DMS53 treated with DMSO at 0.1 percent for 48 hours (cell line): ENCODE data around the gene CLRN1.

ENCODE experiments used
- DNase-seq: peaks from one replicate; lab custom pipeline; 2025; ENCODE audit not compliant: unreplicated experiment; lab: John Stamatoyannopoulos, UW

The CLRN1 gene

DNA sequence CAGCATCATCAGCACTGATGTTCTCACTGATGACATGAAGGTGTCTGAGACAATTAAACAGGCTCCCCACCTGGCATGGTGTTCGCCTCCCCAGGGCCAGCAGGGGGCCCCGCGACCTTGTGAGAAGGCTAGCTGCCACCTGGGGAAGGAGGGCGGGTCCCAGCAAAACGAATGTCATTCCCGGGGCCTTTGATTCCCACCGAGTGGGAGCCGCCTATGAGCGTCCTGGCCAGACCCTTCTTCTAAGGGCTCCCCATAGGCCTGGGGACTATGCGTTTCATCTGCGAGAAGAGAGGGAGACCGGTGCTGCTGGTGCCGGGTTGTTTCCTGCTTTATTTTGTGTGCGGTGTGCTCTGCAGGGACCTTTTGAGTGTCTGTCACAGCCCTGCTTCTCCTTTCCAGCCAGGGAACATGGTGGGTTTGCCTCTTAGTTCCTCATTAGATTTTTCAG is 46.8 kb downstream of the CLRN1 start:
- peak; percentile 43 for DNase-seq

DNA sequence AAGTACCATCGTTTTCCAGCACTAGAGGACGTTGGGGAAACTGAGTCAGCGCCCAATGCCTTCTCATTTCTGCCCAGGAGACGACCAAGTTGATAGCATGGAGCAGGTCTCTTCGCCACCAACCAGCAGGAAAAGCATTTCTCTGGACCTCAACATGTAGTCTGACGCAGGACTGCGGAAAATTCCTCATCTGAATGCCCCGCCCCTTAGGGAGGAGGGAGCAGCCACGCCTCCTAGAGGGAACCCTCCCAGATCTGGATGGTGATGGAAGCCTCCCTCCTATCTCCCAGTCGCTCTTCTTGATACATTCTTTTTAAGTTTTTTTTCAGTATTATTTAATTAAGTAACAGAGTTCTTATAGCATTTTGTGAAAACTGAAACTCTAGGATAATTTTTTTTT is 49.9 kb downstream of the CLRN1 start:
- DNase-seq, result no peak

DNA sequence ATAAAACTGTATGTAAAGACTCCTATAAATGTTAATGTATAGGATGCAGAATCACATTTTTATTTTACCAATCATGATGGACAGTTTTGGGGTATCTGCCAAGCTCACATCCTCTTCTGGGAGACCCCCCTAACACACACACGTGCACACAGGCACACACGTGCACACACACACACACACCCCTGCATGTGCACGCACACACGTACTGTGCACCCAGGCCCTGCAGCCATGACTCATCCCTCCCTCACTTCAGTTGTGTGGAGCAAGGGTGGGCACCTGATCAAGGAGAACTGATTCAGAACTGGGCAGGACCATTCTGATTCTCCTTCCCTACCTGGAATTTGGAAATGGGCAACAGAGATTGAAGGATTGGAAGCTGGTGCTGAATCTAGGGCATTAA is 51.3 kb downstream of the CLRN1 start:
- no peak for DNase-seq

DNA sequence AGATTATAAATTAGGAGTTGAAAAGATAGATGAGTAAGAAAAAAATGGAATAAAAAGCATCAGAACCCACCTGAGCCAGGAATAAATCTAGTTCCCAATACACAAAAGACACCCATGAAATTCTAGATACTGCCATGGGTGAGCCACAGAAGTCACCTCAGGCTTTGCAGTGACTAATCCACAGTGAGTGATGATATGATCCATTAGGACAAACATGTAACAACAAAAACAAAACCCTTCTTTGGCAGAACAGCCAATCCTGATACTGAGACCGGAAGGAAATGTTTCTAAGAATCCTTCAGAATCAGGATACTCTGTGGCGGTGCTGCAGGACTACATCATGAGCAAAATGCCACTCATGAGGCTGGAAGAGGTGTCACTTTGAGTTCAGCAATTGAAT is 52.3 kb downstream of the CLRN1 start:
- no peak for DNase-seq

DNA sequence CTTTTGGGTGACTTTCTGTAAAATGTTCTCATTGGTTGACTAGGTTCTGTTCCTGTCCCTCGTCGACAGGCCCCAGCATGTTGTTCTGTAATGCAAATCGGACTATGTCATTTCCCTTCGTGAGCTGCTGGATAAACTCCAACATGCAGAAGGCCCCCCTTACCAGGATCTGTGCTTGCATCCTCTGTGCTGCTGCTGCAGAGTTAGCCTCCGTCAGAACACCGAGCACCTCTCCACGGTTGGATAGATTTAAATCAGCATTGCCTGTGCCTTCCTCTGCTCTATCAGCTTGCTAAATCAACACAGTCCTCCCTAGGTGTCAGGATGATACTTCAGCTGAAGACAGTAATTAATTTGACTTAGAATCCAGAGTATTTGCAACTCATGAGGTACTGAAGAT is 54.6 kb downstream of the CLRN1 start:
- no peak for DNase-seq

DNA sequence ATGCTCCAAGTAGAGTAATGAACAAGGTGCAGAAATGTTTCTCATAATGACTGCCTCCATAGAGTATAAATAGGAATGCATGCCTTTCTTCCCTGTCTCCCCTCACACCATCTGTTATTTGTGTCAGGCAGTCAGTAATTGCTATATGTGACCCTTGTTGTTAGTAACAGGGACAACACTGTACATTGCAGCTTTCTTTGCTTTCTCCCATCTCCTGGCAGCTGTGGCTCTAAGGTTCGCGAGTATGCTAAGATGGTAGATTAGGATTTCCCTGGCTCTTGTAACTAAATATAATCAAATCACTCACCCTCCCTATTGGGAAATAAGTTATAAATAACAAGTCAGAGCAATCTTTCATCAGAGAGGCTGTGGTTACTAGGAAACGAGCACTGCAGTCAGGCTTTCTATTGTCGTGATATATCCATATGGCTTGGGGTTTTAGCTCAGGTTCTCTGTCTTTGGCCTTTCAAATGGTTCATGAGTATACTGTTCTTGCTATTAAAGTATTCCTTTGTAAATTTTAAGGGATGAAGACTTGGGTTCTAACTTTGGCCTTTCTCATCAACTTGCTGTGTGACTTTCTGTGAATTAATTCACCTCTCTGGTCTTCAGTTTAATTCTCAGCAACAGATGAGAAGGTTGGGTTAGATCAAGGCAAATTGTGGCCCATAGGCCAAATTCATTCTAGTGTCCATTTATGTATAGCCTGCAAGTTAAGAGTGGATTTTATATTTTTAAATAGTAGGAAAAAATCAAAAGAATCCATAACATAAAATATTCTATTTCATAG is 59.2 kb downstream of the CLRN1 start:
- no peak for DNase-seq

DNA sequence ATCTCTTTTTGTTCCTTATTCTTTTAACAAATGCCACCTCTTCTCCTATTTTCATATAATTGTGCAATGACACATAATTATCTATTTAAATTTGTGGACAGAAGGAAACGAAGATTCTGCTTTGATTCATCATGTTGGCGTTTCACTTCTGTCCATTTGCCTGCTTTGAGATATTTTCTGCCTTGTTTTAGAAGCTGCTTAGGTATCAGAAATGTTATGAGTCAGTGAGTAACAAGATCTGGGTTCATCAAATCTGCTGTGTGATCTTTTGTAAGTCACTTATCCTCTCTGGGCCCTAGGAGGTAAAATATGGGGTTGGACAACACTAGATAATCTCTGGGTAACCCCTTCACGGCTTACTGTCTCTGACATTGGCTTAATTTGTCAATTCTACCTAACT is 60.0 kb downstream of the CLRN1 start:
- DNase-seq, result no peak

DNA sequence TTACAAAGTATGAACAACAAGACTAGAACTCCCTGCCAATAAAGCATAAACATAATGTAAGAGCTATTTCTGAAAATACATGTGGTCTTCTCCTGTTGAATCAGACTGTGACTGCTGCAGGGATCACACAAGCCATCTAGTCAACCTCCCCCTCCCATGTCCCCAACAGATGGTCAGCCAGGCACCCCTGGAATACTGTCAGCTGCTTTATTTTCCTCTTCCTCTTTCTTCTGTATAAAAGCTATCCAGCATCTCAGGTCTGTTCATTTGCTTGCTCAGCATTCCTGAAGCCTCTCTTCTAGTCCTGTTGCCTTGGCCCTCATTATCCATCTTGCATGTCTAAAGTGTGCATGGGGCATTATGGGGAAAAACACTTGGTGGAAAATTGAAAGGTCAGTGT is 60.8 kb downstream of the CLRN1 start:
- no peak for DNase-seq

DNA sequence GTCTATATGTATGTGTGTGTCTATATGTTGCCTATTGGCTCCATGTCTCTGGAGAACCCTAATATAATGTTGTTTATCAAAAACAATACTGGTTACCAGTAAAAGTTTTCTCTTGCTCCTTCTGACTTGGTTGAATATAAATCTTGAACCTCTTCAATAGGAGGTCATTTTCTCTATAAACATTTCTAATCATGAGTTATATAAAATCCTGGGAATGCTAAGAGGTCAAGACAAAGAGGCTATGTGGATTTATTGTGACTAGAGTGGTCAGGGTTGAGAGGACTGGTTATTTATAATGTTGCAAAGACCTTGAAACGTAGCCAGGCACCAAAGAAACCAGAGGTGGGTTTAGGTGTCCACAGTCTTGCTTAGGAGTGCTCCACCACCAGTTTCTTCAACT is 66.1 kb downstream of the CLRN1 start:
- DNase-seq, result no peak

DNA sequence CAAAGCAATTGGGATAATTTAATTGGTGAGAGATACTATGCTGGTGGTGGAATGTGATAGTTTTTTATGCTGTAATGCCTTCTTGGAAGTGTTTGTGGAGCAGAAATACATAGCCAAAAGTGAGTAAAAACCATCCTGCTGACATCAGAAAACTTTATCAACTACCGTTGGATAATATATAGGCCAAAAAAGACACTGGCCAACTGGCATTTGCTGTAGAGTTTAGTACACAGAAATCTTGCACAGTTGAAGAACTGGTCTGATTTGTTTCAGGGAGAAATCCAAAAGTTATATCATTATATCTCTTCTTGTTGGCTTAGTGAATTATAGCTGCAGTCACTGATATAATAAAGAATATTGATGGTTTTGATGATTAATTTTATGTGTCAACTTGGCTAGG is 66.8 kb downstream of the CLRN1 start:
- DNase-seq, result no peak

DNA sequence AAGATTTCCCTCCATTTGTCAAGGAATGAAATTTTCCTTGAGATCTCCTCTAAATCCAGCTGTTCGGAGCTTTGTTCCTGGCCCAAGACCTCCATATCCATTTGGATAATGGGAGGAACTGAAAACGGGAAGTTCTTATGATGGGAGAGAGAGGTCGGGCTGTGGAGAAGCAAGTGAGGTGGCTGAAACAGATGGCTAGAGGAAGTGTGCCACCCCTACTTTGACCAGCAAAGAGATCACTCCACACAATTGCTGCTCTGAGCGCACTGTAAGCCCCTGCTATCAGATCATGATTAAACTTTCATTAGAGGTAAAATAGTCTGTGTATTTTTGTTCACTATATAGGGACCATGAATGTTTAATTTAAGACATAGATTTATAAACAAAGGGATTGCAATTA is 67.2 kb downstream of the CLRN1 start, which contains the start of gene MINDY4B:
Gene MINDY4B (minus strand): TSS at position 101 of the 400 bp plus-strand sequence. CDS start 0 bp downstream, at position 101.
- no peak for DNase-seq

DNA sequence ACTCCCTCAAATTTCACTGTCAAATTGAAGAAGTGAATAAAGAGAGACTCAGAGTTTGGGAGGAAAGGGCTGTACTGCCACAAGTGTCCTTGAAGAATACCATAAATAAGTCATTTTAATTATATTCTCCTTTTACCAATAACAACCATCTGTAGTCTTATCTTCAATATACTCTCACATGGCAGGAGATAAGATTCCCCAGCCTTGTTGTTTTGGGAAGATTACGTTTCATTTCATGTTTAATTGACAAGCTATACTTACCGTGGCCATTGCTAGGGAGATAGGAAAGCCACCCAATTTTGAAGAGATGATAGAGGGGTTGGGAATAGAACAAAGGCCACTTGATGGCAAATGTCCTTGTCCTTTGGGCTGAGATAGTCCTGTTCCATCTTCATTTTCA is 69.5 kb downstream of the CLRN1 start:
- DNase-seq, result no peak

DNA sequence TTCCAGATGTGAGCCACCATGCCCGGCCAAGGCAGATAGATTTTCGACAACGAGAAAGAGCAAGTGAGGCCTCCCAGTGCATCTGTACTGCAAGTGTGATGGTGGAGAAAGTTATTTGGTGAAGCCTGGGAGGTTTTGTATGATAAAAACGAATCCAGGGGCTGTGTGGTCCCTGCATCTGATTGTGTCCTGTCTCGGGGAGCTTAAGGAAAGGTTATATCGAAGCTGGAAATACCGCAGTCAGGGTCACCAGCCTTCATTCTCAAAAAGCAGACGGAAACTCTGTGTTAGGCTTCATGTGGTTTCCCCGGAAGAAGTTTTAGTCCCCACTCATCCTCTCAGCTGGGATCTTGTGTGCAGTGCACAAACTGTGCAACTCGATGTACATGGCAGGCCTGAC is 70.7 kb downstream of the CLRN1 start:
- DNase-seq, result no peak

DNA sequence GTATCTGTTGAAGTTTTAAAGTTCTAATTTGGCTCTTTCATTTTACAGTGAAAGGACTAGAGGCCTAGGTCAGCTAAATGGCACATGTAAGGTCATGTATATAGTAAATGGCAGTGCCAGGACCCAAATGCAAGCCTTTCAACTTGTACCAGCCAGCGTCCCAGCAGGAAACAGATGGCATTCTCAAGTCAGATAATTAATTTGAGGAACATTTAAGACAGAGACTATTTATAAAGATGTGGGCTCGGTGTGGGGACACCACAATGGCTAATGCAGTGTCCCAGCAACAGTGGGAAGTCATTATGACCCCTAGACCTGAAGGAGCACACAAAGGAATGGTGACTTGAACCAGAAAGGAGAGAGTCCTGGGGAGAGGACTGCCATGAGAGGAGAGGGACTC is 73.4 kb downstream of the CLRN1 start:
- no peak for DNase-seq

DNA sequence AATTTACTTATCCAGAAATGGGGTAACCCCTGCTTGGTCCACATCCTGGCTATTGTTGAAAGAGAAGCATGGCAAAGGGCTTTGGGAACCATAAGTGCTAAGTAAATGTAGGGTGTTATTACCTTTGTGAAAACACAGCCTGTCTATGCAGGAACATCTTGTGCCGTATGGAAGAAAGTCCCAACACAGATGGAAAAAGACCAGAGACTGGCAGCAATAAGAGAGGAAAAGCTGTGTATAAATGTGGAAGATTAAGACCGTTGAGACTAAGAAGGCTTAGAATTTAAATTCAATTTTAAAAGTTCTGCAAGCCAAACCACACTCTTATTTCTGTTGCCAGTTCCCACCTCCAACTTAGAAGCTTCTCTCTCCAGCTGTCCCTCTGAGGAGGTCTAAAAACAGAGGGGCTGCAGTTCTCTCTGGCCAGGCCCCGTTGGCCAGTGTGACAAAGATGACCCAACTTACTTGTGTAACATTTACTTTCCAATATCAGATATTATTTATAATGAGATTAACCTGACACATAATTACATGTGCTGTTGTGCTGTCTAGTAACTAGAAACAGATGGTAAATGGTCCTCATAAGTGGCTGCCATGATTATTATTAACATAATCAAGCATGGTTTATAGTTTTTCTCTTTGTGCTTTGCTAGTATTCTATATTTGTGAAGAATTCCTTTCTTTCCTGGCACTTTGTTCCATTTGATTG is 74.3 kb downstream of the CLRN1 start:
- DNase-seq, result no peak

DNA sequence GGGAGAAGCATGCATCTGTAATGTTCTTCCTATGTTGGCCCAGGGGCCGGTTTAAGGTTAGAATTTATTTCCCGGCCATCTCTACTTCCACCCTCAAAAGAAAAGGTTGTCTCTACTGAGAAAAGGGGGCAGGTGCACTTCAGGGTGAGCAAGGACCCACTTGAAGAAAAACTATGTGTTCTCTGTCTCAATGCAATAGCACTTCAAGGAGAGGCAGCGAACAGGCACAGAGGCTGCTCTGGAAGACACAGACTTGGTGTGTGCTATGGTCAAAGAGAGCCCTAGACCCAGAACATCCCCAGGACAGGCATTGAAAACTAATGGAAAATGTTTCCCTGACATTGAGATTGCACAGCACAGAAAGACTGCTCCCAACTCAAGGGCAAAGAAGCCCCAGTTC is 74.9 kb downstream of the CLRN1 start:
- DNase-seq, result no peak

DNA sequence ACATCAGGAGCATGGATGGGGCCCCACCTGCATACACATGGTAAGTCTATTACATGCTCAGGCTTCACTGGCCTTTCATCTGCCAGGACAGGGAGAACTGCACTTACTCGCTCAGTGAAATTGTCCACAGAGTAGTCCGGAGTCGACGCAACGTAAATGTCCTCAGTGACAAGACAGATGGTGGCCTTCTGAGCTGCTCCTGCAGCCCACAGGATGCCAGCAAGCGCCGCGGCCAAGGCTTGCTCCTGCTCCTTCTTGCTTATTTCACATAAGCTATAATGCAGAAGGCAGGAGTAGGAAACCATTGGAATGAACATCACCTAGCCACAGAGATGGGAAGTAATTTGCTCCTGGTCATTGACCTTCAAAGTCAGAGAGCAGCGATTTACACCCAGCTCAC is 81.7 kb downstream of the CLRN1 start:
- DNase-seq, result no peak

DNA sequence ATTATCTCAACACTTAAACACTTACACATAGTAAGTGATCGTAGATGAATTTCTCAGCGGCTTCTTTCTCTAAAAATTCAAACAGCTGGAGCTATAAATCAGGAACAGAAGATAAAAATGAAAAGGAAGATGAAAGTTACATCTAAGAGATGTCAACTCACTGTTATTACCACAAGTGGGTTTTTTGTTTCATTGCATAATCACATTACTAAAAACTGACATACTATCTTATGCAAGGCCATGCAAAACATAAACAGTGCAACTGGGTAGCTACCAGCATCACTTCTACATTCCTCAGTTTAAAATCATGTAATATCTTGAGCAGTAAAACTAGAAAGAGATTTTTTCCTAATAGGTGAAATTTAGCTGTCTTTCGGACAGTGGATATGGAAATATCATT is 82.2 kb downstream of the CLRN1 start:
- no peak for DNase-seq

DNA sequence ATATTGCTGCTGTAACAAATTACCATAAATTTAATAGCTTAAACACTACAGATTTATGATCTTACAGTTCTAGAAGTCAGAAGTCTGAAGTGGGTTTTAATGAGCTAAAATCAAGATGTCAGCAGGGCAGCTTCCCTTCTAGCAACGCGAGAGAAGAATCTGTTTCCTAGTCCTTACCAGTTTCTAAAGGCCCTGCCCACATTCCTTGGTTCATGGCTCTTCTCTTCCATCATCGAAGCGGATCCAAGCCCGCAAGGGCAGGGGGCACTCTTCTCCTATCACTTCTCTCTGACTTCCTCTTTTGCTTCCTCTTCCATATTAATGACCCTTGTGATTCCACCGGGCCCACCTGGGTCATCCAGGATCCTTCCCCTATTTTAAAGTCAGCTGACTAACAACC is 83.4 kb downstream of the CLRN1 start:
- DNase-seq, result no peak

DNA sequence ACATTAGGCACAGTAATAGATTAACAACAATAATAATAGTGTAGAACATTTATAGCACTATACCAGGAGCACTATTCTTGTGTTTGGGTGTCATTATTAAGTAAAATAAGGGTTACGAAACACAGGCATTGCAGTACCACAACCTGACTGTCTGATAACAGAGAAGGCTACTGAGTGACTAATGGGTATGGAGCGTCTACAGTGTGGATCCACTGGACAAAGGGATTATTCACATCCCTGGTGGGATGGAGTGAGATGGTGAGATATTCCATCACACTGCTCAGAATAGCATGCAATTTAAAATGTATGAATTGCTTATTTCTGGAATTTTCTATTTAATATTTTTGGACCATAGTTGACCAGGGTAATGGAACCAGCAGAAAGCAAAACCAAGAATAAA is 85.5 kb downstream of the CLRN1 start:
- DNase-seq, result no peak

DNA sequence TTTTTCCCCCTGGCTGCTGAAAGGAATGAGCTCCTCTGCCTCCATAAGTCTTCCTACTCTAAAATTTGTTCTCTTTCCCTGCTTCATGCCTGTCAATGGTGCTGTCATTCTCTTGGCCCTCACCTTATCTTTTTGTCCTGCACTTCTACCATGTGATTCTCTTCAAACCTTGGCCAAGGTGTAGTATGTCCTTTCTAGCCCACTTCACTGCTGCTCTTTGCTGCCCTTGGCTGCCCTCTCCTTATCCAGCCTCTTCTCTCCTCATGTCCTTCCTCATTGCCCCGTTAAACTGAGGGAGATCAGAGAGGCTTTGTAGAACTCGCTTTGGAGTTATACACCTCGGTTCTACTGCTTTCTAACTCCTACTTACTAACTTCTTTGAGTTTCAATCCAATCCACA is 87.0 kb downstream of the CLRN1 start:
- DNase-seq, result no peak

DNA sequence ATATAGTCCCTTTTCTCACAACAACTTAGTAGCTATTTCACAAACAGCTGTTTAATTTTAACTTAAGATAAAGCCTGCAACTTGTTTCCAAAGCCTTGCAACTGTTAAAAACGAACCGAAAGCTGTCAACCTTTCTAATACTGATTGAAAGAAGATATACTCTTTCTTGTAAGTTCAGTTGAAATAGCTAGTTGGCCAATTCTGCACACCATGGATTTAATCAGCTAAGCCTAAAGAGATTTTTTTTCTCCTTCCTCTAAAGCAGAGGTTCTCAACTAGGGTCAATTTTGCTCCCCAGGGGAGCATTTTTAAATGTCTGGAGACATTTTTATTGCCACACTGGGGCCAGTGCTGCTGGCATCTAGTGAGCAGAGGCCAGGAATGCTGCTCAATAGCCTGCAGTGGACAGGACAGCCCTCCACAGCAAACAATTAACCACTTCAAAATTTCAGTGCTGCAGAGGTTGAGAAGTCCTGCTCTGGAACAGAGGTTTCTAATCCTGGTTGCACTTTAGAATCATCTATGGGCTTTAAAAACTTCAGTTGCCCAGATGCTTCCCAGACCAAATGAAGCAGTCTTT is 93.4 kb downstream of the CLRN1 start:
- DNase-seq, result no peak
